HFF-Myc (cell line): ENCODE measurements around the gene NT5C3A.

Experiments
- DNase-seq: peaks from one replicate; pipeline ENCODE4 v3.0.0-alpha.2; 2011; ENCODE audit warnings: low read depth; ENCODE audit errors: extremely low read depth
- H3K4me3 ChIP-seq: replicated peaks from 2 replicates; pipeline ENCODE4 v1.5.1; 2011; ENCODE audit warnings: low read depth, mild to moderate bottlenecking, control low read depth, low read length
- TF ChIP-seq, protein P1 (sequence below): IDR thresholded peaks from 2 replicates; pipeline ENCODE4 v1.5.1; 2012; ENCODE audit warnings: mild to moderate bottlenecking, low read depth, low read length, control low read depth; ENCODE audit errors: missing control alignments

Gene NT5C3A

DNA sequence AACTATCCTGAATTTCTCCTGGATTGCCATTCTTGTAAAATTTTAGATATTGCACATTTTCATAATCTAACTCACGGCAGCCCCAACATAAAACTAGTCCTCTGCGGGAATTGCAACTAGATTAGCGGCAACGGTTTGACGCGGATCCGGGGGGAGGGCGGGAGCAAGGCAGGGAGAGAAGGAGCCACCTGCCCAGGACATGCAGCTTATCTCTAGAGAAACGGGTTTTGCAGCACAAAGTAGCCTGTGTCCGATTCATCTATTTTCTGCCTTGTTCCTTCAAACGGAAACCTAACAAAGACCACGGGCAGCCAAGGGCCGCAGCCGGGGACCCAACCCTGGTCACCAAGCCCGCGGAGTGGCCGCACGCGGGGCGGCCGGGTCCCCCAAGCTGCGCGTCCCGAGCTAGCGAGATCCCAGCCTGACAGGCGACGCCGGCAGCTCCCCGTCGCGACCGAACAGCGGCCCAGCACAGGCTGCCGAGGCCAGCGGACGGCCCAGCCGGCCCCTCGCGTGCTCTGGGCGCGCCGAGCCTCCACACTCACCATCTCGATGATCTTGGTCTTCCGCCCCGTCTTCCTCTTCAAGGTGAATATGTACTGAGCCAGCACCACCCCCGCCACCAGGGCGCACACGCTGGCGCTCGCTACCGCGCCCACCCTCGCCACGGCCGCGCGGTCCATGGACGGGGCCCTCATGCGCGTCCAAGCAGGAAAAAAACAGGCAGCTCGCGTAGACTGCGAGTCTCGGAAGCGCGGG lies at the start of gene NT5C3A:
TSS of gene NT5C3A (minus strand) at position 754 of the 759 bp plus-strand sequence. CDS start at position 683, 71 bp downstream.
- no peak for DNase-seq
- peak within 1 kb of the TSS; percentile 89 for H3K4me3 ChIP-seq
- TF ChIP-seq, protein P1, sequence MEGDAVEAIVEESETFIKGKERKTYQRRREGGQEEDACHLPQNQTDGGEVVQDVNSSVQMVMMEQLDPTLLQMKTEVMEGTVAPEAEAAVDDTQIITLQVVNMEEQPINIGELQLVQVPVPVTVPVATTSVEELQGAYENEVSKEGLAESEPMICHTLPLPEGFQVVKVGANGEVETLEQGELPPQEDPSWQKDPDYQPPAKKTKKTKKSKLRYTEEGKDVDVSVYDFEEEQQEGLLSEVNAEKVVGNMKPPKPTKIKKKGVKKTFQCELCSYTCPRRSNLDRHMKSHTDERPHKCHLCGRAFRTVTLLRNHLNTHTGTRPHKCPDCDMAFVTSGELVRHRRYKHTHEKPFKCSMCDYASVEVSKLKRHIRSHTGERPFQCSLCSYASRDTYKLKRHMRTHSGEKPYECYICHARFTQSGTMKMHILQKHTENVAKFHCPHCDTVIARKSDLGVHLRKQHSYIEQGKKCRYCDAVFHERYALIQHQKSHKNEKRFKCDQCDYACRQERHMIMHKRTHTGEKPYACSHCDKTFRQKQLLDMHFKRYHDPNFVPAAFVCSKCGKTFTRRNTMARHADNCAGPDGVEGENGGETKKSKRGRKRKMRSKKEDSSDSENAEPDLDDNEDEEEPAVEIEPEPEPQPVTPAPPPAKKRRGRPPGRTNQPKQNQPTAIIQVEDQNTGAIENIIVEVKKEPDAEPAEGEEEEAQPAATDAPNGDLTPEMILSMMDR = no peak

DNA sequence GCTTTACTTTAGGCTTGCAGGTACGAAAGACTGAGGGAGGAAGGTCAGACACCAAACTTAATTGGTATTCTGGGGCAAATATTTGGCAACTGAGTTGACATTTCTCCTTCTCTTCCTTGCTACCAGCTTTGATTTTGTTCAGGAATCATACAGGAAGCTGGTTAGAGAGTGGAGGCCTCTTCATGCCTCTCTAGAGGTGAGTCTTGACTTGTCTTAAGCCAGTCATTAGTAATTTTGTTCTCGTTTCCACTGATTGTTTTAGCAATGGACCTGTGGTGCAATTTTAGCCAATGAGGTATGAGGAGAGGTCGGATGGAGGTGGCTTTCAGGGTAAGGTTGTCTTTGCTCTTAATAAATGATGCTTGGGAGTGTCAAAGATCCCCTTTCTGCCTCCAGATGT lies 49.0 kb upstream of the NT5C3A start:
- no peak overlapping the region for H3K4me3 ChIP-seq
- DNase-seq = no peak
- TF ChIP-seq, protein P1 = no peak

DNA sequence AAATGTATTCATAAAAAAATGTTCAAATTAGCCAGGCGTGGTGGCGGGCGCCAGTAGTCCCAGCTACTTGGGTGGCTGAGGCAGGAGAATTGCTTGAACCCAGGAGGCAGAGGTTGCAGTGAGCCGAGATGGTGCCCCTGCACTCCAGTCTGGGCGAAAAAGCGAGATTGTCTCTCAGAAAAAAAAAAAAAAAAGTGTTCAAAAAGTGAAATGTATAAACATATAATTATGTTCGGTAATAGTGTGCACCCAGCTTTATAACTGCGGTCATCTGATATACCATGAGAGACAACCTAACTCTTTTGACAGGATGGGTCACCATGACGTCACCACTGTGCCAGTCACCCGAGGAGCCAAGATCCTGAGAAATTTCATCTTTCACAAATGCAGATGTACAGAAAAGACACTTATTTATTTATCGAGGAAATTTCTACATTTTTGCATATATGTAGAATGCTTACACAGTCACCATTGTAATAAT lies 47.2 kb upstream of the NT5C3A start:
- TF ChIP-seq, protein P1 = no peak
- peak overlapping the region; percentile 82 for H3K4me3 ChIP-seq
- DNase-seq = no peak

DNA sequence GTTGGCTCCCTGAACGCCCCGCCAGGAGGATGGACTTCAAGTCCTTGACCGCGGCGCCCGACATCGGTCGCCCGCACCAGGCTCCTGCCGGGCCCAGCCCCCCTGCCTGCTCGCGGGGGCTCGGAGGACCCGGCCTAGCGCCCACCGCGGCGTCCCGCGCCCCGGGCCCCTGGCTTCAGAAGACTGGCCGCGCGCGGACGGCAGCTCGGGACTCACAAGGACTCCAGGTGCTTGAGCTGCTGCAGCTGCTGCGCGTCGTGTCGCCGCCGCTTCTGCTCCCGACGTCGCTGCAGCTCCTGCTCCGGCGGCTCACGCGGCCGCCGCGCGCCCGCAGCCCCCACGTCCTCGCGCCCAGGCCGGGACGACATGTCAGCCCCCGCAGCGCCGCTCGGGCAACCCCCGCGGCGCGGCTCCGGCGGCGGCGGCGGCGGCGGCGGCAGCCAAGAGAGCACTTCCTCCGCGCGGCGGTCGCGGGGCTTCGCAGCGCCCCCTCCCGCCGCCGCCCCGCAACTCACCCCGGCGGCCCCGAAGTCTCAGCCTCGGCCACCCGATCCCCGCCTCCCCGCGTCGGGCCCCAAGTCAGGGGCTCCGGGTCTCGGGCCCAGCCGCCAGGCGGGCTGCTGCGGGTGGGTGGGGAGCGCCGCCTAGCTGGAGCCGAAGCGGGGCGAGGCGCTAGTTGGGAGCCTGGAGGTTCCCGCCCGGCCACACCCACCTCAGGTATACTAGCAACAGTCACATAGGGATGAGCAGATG lies 46.6 kb upstream of the NT5C3A start, which contains the start of gene RP9:
TSS of gene RP9 (minus strand) at position 400 of the 753 bp plus-strand sequence. CDS start at position 368, 32 bp downstream.
- H3K4me3 ChIP-seq = peak within 1 kb of the TSS; percentile 82
- DNase-seq = no peak
- TF ChIP-seq, protein P1 = peak; percentile 35

DNA sequence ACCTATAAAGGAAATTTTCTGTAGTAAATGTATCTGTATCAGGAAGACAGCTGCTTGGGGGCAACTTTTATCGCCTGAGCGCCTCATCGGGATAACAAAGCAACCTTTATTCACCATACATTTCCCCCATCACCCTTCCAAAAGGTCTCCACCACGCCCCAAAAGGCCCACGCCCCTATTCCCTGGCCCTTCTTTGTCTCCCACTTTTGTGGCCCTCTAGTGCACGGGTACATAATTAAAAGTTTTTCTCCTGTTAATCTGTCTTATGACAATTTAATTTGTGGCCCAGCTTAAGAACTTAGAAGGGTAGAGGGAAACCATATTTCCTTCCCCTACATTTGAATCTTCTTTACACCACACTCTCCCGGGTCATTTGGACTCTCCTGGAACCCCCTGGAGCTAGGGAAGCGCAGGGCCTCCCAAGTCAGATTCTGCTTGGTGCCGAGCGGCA lies 46.0 kb upstream of the NT5C3A start:
- peak overlapping the region; percentile 82 for H3K4me3 ChIP-seq
- TF ChIP-seq, protein P1 = no peak
- no peak for DNase-seq

DNA sequence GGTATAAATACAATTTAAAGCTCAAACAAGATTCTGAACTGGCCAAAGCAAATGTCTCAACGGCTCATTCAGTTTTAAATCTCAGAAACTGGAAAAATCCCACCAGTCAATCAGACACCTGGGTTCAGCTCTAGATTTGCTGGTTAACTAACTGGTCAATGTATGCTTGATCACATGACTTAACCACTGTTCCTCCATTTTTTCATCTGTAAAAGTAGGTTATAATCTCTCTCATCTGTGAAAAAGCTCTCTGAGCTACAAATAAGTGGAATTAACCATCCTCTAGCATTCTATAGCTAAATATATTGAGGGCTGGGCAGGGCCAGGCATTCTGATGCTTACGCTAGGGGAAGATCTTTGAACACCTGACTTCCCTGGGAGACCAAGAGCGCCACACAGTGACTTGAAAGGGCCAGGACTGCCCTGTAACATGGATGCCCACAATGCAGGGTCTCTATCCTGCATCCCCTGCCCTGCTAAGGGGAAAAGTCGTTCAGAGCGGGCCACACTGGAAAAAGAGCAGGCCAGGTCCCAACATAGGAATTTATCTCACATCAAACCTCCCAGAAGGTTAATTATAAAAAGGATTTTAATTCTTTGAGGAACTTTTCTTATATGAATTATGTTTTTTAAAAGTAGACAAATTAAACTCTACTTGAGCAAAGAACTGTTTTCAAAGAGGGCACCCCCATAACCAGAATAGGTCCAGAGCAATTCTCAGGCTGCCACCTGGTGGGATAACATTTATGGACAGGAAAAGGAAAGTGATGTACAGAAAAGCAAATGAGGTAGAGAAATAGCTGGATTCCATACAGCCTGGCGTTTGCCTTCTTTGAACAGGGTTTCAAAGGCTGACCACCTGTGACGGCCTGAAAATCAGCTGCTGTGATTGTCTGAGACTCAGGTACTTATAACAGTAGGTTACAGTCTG lies 44.8 kb upstream of the NT5C3A start:
- TF ChIP-seq, protein P1 = peak; percentile 40
- peak overlapping the region; percentile 82 for H3K4me3 ChIP-seq
- no peak for DNase-seq
